GM12801 (cell line): ENCODE measurements around the gene TBX2.

Experiments
- CTCF ChIP-seq: IDR thresholded peaks from one replicate; pipeline ENCODE4 v1.5.1; 2011; ENCODE audit warnings: control low read depth; ENCODE audit not compliant: insufficient read length; ENCODE audit errors: extremely low read depth

TBX2 gene

DNA sequence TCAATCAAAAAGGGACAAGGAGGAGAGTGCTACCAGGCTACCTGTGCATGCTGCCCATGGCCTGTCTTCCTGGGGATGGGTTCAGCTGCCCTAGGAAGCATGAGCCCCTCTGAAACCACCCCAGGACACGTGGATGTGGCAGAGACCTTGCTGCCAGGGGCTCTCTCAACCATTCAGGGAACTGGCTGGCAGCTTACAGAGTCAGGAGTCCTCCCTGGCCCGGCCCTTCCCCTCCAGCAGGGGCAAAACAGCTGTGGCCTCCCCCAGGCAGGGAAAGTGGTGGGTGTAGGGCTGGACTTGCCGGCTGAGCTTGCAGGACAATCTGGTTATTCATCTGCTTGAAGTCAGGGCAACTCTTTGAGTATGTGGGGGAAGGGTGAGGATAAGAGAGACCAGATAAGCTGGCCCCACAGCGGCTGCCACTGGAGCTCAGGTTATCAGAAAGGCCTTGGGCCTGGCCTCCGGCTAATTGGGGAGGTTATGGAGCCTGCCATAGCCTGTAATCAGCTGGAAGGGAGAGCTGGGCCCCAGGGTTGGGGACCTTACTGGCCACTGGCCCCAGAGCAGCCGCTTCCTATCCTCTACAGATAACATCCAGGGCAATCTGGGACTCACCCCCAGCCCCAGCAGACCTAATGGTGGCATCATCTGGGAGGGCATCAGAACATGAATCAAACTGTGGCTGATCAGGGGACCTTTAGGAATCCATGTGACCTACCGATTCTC lies 5.6 kb upstream of the TBX2 start:
- no peak for TF ChIP-seq CTCF

GRCh38 chr17:61394630-61395408 lies 4.8 kb upstream of the TBX2 start:
- TF ChIP-seq CTCF, result no peak

GRCh38 chr17:61395409-61395982 lies 4.1 kb upstream of the TBX2 start:
- TF ChIP-seq CTCF, result no peak

DNA sequence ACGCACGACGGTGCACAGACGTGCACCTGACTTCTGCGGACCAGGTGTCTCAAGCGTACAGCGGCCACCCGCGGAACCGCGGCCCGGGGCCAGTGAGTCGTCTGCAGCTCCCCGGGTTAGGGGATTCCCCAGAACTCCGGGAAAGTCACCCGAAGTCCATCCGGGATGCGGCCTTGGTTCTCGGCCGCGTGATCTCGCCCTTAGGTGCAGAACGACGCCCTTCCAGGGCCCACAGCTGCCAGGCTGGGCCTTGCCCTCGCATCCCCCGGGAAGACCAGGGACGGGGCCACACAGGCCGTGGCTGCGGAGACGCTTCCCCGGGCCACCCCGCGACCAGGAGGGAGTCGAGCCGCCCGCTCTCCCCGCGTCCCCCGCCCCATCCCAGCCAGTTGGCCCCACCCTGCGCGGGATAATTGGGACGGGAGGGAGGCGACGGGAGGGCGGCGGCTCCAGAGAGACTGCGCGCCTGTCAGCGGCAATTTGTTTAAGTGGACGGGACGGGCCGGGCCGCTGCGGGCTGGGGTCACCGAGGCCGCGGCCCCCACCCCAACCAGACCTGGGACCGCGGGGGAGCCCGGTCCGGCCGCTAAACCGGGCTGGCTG lies 3.6 kb upstream of the TBX2 start:
- TF ChIP-seq CTCF, result no peak

GRCh38 chr17:61396586-61397085 lies 3.0 kb upstream of the TBX2 start:
- TF ChIP-seq CTCF, result no peak

GRCh38 chr17:61397086-61397842 lies 2.4 kb upstream of the TBX2 start:
- no peak for TF ChIP-seq CTCF
